Renal pelvis (tissue), 4 donors: ENCODE measurements around the gene SHANK1. TPM values are rescaled to one million over a fixed set of nuclear protein-coding genes. Genes with fewer than 3 reads are reported as not detected.
"Not testable (repeated sequence)": the region's sequence is repeated elsewhere in the genome, so short reads cannot be mapped to it uniquely, and the experiment has no call there.

ENCODE experiments used
- DNase-seq: peaks from one replicate; pipeline ENCODE4 v3.0.0-alpha.2; 2013
- polyA plus RNA-seq, 3 donors: library from polyadenylated mRNA; unstranded; fragments of 120-200 nt; gene quantifications; one replicate each; pipeline ENCODE4 v1.2.1, GENCODE V29; 2013; ENCODE audit not compliant: insufficient read length in 3 of 3

The SHANK1 gene
- polyA plus RNA-seq, 3 donors, result 4.9 to 7.6 (median 6.5) TPM

- no peak for DNase-seq
Measured at GRCh38 chr19:50639121-50640112, 80.2 kb downstream of the SHANK1 start, which contains the start of gene SYT3. Gene SYT3 (minus strand): TSS chr19:50639881. CDS start chr19:50637411, 2,470 bp downstream.

- DNase-seq, result no peak
Measured at GRCh38 chr19:50638600-50638999, 81.0 kb downstream of the SHANK1 start.

GRCh38 chr19:50636317-50637085, 83.1 kb downstream of the SHANK1 start:
- no peak for DNase-seq

GRCh38 chr19:50633973-50634372, 85.6 kb downstream of the SHANK1 start:
- DNase-seq, result no peak

- DNase-seq, result no peak
Measured at GRCh38 chr19:50633359-50633758, 86.2 kb downstream of the SHANK1 start.

GRCh38 chr19:50632151-50632835, 87.3 kb downstream of the SHANK1 start:
- DNase-seq, result no peak

- DNase-seq, result no peak
Measured at GRCh38 chr19:50629801-50630200, 89.8 kb downstream of the SHANK1 start.

- no peak for DNase-seq
Measured at GRCh38 chr19:50629194-50629593, 90.4 kb downstream of the SHANK1 start.

- DNase-seq, result no peak
Measured at GRCh38 chr19:50628551-50628950, 91.1 kb downstream of the SHANK1 start.

GRCh38 chr19:50628146-50628545, 91.5 kb downstream of the SHANK1 start:
- DNase-seq, result no peak

- DNase-seq, result no peak
Measured at GRCh38 chr19:50626795-50627194, 92.8 kb downstream of the SHANK1 start.

GRCh38 chr19:50626011-50626410, 93.6 kb downstream of the SHANK1 start:
- no peak for DNase-seq

- no peak for DNase-seq
Measured at GRCh38 chr19:50624949-50625600, 94.5 kb downstream of the SHANK1 start.

GRCh38 chr19:50620394-50620906, 99.2 kb downstream of the SHANK1 start:
- DNase-seq, result not testable (repeated sequence)

- DNase-seq, result not testable (repeated sequence)
Measured at GRCh38 chr19:50619184-50619583, 100.4 kb downstream of the SHANK1 start.

- DNase-seq, result not testable (repeated sequence)
Measured at GRCh38 chr19:50618379-50618778, 101.2 kb downstream of the SHANK1 start.

GRCh38 chr19:50612504-50613404, 106.8 kb downstream of the SHANK1 start:
- DNase-seq, result not testable (repeated sequence)
